ENCODE data around the gene DDHD1.
"Not testable (repeated sequence)": the region's sequence is repeated elsewhere in the genome, so short reads cannot be mapped to it uniquely, and the experiment has no call there.

Gene DDHD1

DNA sequence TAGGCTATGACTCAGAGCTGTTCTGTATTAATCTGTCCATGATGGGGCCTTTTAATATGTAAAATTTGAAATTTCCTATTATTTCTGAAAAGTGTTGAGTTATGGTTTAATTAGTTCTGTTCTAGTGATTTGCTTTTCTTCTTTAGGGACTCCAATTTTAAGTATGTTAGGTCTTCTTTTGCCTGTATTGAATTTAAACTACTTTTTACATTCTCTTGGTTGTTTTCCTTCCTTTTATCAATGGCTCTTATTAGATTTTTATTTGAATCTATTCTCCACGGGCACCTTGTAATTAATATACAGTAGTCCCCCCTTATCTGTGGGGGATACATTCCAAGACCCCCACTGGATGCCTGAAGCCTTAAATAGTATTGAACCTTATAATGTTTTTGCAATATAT lies 46.4 kb downstream of the DDHD1 start:
- DNase-seq: no peak

DNA sequence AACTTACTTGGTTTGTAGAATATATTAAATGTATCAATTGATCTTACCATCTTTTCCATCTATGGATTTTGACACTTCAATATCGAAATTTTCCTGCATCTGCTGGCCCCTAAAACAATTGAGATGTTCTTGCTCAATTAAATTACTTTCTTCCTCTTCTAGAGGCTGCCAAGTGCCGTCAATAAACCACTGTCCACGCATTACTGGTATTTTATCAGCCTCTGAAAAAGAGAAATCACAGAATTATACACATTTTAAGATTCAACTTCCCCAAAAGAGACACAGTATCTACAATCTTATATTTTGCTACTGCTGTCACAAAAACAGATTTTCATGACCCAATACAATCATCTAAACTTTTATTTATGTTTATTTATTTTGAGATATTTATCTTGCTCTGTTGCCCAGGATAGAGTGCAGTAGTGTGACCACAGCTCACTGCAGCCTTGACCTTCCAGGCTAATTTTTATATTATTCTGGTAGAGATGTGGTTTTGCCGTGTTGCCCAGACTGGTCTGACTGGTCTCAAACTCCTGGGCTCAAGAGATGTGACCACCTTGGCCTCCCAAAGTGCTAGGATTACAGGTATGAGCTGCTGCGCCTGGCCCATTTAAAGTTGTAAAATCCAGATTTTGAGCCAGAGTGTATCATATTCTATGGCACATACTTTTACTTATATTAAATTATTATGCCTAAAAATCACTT lies 49.3 kb downstream of the DDHD1 start:
- no peak for DNase-seq

DNA sequence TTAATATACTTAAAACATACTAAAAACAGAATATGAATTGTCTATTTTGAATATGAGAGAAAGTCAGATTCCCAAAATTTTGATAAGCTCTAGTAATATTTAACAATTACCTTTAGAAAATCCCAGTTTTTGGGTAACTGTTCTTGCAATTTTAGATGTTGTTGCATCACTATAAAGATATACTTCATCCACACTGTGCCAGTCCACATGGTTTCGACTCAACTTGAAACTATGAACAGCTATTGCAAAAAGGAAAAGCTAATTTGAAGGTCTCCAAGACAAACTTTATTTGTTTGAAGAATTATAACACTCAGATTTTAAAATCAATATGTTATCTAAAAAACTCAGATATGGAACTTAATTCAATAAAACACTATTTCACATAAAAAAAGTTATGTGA lies 59.9 kb downstream of the DDHD1 start:
- DNase-seq: no peak

DNA sequence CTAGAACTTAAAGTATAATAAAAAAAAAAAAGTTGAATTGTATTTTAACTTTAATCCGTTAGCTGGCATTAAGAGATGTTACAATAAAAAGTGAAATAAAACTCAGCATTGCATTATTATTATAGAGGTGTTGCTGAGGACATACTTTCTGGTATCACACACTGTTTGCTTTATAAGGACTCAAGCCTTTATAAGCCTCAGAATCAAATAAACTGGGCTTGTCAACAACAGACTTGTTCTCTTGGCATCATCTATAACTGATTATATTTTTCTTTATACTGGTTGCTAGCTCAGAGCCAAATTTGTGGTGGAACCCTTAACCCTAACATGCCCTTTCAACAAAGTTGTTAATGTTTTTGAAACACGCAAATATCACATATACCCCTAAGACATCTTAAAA lies 62.3 kb downstream of the DDHD1 start:
- no peak for DNase-seq

DNA sequence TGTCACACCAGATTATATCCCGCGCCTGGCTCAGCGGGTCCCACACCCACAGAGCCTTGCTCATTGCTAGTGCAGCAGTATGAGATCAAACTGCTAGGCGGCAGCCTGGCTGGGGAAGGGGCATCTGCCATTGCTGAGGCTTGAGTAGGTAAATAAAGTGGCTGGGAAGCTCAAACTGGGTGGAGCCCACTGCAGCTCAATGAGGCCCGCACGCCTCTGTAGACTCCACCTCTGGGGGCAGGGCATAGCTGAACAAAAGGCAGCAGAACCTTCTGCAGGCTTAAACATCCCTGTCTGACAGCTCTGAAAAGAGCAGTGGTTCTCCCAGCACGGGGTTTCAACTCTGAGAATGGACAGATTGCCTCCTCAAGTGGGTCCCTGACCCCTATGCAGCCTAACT lies 68.2 kb downstream of the DDHD1 start:
- not testable (repeated sequence) for DNase-seq

DNA sequence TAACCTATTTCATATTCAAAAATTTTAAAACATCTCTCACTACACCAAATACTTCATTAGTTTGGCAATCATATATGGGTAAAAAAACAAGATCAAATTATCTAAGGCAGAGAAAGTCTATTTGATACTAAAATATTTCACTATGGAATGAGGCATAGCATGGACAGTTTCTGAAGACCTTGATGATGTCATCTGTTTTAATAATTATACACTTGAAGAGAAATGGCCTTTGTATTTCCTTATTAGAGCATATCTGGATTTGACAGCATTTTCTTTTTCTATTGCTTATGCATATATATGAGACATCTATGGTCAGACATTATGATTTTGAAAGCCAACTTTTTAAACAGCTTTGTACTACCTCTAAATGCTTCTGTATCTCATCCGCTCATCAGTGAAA lies 88.6 kb downstream of the DDHD1 start:
- no peak for DNase-seq

DNA sequence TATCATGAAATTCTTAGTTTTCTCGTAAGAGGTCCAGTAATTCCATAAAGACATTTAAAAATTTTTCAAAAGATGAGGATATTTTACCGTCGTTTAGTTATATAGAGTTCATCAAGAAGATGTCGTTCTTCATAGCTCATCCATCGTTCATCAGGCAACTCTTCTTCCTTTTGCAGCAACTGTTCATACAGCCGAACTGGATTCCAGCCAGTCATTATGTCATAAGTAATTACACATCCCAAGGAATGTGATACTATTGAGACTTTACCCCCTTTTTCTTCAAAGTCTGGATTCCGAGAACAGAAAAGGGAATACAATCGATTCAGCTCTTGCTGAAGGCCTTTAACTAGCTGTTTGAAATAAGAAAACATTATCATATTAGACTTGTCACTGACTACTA lies 90.3 kb downstream of the DDHD1 start:
- no peak for DNase-seq

DNA sequence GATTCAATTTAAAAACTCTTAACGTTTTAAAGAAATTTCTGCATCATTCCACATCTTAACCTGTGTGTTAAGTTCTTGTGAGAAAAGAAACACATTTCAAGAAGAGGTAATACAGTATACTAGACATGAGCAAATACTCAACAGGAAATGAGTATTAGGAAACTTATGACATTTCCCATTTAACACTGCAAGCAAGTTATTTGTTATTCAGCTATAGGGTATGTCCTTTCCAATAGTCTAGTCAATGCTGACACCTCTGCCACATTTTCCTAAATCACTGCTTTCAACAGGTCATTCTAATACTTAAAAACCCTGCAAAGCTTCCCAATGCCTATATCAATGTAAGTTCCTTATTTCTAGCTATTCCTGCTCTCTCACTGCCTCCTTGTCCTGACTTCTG lies 93.1 kb downstream of the DDHD1 start:
- DNase-seq: no peak

DNA sequence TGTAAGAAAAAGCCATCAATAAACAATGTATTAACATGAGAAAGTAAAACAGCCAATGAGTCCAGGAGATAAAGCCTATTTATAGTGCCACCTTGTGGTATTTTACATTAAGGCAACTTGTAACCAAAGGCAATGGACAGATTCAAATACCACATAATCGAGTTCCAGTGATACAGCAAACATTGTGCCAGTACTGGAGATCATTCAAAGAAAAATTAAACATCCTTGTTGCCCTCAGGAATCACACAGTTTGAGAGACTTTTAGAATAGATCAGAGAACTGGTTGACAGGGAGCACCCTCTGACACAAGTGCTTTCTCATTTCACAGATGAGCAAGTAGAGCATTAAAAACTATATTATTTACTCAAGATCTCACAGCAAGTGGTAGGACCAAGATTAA lies 98.1 kb downstream of the DDHD1 start:
- peak in 1 of 5 experiments; percentile 60 for DNase-seq

DNA sequence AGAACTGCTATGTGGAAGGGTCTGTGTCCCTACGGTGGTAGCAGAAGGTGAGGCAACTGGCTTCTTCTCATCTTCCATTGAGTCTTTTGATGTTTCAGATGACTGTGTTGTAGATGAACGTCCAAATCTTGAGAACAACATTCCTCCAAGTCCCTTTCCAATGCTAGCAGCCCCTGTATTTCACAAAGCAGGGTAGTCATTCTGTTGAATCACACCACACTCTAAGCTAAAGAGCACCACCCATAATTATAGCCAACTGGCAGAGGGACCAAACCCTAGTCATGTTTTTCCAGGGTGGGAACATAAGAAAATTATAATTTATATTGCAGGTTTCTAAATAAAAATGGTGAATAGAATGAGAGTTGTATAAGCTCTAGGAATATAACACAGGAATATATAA lies 98.7 kb downstream of the DDHD1 start:
- DNase-seq: no peak

DNA sequence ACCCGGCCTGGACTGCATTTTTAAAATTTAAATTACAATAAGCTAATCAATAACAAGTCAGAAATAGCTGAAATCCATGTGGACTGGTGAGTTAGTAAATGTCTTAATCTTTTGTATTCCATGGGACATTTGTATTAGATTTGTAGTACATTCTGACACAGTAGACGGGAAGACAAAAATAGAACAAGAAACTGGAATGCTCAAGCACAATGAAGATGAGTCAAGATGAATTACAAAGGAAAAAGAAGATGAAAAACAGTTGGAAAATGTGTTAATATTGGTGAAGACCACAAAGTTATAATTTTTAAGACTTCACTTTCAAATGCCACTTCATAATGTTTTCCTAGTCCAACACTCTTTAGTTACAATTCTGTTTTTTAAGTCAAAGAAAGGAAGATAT lies 104.5 kb downstream of the DDHD1 start:
- no peak for DNase-seq

DNA sequence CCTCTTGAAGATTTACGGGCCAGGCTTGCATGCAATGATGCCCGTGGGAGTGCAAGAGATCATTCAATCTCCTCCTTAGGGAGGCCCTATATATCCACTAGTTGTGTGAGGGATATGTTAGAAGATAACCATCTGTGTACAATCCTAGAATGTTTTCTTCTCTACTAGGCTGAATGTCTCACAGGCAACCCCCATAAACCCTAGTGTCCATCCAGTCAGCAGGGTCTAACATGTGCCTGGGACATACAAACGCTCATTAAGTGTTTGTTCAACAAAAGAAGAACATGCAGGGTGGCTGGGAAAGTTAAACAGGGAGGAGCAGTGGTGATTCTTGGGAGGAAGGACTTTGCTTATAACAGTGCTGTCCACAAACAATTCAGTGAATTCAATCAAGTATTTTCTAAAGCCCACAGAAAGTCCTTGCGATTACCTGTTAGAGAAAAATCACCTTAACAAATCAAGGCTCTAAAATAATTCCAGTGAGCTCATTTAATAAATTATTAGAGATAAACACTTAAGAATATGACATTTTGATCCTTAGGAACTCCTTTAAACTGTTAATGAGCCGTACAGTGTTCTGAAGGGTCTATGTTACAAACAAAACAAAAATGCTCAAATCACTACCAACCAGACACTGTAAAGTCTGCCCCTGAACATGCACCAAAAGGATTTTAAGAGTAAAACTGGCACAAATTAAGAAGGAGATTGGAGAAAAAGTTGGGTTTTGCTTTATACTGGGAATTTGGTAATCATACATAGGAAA lies 105.6 kb downstream of the DDHD1 start:
- no peak for DNase-seq

DNA sequence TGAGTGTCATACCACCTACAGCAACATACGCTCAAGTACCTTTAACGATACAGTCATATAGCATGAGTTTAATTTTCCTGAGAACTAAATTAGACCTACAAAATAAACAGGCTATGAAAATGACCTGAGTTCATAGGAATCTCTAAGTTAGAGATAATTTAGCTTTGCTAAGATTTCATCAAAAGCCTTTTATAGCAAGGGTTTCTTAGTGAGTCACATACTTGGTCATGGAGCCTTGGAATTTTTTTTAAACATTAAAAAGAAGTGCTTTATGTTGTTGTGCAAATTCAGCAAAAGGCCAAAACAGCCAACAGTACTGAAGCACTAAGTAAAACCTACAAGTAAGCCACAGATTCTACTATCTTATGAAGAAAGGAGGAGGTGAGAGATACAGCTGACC lies 108.6 kb downstream of the DDHD1 start:
- no peak for DNase-seq

DNA sequence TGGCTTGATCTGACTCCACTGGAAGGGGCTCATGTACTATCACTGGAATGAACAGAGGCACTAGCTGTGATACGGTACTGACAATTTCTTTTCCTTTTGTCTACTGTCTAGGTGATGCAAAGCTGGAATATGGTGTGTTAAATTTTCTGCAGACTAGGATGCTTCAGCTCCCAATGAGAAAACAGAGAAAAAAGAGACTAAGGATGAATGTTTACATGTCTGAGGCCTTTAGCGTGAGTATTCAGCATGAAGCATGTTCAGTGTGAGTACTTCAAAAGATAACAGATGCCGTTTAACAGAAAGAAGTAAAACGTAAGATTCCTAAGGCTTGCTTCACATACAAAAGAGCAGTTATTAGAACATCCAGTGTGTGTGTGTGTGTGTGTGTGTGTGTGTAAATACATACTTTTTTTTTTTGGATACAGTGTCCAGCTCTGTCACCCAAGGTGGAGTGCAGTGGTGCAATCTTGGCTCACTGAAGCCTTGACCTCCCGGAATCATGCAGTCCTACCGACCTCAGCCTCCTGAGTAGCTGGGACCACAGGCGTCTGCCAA lies 110.0 kb downstream of the DDHD1 start:
- no peak for DNase-seq

DNA sequence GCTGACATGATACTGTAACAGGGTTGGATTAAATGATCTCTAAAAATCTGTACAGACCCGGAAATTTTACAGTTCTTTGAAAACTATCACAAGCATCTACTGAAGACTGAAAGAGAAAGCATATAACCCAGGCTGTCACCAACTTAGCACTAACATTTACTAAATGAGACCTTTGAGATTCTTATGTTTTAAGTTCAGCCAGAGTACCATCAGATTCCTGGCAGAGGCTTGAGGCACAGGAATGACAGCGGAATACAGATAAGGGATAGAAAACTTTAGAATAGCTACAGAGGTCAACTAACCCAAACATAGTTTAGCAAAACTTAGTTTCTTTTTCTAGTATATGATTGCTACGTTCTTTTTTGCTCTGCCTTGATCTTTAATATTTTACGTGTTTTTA lies 110.6 kb downstream of the DDHD1 start:
- DNase-seq: no peak

DNA sequence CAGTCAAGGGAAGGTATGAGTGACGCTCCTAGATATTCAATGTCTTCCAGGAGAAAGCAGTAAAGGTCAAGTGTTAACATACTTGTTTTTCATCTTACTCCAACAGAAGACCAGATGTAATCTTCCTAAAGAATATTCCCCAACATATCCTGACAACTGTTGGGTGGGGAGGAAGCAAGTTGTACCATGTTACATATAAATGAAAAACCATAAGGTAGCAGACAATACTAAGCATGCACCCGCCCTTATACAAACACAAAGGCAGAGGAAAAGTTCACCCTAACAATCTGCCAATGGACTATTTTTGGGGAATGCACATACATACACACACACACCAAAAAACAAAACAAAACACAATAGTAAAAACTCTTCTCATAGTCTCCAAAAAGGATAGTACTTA lies 112.1 kb downstream of the DDHD1 start:
- no peak for DNase-seq

DNA sequence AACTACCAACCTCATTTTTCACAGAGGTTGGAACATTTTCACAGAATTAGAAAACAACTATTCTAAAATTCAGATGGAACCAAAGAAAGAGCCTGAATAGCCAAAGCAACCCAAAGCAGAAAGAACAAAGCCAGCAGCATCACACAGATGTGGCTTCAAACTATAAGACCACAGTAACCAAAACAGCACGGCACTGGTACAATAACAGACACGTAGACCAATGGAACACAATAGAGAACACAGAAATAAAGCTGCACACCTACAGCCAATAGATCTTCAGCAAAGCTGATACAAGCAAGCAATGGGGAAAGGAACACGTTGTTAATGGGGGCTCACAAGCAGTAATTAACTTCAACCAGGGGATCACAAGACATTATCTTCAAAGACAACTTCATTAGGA lies 114.5 kb downstream of the DDHD1 start:
- DNase-seq: no peak

DNA sequence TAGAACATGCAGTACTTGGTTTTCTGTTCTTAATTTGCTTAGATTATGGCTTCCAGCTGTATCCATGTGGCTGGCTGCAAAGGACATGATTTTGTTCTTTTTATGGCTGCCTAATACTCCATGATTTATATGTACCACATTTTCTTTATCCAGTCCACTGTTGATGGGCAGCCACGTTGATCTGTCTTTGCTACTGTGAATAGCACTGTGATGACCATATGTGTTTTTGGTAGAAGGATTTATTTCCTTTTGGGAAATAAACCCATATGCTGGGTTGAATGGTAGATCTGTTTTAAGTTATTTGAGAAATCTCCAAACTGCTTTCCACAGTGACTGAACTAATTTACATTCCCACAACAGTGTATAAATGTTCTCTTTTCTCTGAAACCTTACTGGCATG lies 116.1 kb downstream of the DDHD1 start:
- no peak for DNase-seq

DNA sequence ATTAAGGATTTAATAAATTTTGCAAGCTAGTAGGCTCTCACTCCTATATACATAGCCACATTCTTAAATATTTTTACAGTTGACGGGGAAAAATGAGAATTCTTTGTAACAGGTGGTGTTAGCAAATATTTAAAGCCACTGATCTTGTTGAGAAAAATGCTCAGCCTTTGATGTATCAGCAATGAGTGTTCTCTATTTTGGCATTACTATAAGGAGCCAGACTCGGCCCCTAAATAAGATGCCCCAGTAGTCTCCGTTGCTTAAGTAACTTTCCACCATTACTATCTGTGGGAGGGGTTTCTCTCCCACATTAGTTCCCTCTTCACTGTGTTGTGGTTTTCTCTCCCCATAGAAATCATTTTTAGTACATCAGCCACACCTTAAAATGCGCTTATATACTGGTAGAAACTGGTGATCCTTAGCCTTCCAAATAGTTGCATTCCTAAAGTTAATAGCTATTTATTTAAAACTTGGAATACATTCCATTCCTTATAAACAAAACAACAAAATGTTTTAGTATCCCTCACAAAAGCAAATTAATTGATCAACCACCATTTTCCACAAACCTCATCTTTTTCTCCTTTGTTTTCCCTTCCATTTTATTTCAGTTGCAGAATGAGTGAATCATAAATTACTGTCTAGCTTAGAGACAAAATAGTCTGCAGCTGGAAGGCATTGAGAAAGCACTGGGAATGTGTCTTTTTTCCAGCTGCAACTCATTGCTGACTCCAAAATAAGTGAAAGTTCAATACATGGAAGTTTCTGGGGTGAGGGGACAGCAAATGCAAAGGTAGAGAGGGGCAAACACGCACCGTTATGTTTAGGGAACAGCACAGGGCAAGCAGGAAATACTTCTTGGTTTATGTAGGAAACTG lies 117.5 kb downstream of the DDHD1 start:
- no peak for DNase-seq

DNA sequence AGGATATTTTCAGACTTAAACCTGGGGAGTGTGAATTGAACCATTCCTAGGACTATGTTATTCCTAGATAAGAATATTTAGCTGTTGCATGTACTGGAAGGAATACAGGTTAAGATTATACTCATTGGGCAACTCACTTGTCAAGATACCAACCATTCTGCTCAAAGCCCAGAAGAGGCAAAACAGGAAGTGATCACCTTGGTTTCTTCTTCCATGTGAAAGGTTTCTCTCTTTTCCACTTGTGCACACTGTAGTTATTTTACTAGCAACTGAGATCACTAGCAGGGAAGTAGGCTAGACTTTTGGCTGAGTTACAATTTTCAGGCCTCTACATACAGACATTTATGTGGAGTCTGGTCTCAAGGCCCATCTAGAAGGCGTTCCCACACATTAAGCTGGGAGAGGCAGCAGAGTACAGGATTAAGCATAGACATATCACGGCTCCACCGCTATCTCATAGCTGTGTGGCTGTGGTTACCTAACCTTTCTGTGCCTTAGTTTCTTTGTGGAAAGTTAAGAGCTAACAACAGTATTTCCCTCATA lies 118.4 kb downstream of the DDHD1 start:
- DNase-seq: no peak

DNA sequence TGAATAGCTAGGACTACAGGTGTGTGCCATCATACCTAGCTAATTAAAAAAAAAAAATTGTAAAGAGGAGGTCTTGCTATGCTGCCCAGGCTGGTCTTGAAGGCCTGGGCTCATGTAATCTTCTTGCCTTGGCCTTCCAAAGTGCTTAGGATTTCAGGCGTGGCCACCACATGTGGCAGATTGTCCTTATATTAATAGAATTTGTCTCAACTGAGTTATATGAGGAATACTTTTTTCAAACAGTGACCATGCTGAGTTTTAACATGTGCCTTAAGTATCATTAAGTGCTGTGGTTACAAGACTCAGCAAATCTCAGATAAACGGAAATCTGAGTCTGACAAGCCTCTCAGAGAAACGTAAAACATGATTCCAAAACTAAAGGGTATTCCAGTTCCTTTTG lies 119.1 kb downstream of the DDHD1 start:
- DNase-seq: no peak

DNA sequence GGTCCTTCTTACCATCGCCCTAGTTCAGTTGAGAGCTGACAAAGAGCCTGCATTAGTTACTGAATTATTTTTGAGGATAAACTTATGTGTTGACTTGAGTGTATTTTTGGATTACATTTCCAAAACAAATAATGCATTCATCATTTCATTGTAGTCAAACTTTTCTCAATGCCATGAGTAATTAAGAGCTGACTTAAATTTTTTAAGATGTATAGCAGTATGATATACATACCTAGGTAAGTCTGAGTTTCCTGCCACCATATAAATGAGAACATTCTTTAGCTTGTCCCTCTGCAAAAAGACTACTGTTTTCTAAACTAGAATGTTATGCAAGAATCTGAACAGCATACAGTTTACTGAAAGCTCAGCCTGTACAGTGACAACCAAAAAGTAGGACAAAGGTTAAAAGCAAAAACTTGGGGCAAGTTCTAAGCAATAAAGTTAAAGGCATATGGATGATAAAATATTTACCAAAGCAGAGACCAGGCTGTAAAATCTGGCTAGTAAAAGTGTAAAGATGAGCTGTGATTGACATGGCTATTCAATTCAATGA lies 120.2 kb downstream of the DDHD1 start:
- no peak for DNase-seq

Measured in T-helper 2 cell (primary cell).